GM18502 (cell line): ENCODE measurements around the gene ARIH1.

ENCODE experiments used
- ATAC-seq: cut with Tn5 transposase; IDR thresholded peaks from one replicate; pipeline ENCODE4 v1.9.1; 2021; ENCODE audit warnings: mild to moderate bottlenecking; ENCODE audit not compliant: unreplicated experiment, poor library complexity

Gene ARIH1

DNA sequence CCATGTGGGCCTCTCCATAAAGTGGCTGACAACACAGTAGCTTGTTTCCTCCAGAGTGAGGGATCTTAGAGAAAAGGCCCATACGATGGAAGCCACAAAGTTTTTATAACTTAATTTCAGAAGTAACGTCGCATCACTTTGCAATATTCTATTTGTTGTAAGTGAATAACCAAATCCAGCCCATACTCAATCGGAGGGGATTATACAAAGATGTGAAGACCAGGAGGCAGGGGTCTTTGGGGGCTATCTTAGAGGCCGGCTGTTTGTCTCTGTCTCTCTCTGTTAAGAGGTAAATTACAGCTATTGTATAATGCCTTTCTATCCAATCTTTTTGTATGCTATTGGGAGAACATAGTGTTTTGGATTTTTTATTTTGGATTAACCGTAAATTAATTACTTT lies 9.1 kb downstream of the ARIH1 start:
- ATAC-seq = no peak

GRCh38 chr15:72486144-72486543 lies 12.0 kb downstream of the ARIH1 start:
- ATAC-seq = no peak

GRCh38 chr15:72487070-72487797 lies 13.1 kb downstream of the ARIH1 start:
- ATAC-seq = no peak

- ATAC-seq = no peak
Measured at GRCh38 chr15:72488558-72488957, 14.4 kb downstream of the ARIH1 start.

- no peak for ATAC-seq
Measured at GRCh38 chr15:72489943-72490554, 15.9 kb downstream of the ARIH1 start.

GRCh38 chr15:72491768-72492167 lies 17.6 kb downstream of the ARIH1 start:
- ATAC-seq = no peak

- no peak for ATAC-seq
Measured at GRCh38 chr15:72492733-72493132, 18.6 kb downstream of the ARIH1 start.

DNA sequence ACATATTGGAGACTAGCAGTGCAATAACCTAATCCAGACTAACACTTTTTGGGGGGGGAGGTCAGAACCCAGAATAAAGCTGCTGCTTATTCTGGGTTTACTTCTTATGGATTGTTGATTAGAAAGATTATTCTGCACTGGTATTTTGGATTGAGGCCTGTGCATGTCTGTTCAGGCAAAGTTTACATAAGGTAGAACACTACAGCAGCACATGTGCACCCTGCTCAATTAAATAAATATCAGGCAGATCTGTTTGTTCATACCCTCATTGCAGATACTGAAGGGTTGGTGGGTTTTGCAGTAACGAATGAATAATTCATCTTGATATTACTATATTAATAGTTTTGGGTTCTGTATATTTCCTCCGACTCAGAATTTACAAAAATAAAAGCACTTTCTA lies 19.1 kb downstream of the ARIH1 start:
- no peak for ATAC-seq

- no peak for ATAC-seq
Measured at GRCh38 chr15:72495007-72495406, 20.9 kb downstream of the ARIH1 start.

DNA sequence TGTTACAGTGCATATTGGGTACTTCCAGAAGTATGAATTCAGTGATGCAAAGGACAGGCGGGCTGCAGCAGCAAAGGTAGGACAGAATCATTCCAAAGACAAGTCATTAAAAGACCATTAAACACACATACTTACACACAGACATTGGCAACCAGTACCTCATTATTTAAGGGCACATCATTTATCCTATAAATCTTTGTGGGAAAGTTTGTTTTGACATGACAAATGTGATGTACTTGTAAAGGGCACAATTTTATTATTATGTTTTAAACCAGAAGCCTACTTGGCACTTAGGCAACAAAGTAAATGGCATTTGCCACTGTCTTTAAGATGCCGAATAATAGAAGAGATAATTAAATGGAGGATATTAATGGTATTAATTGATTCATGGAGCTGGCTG lies 22.7 kb downstream of the ARIH1 start:
- no peak for ATAC-seq

GRCh38 chr15:72497402-72497801 lies 23.3 kb downstream of the ARIH1 start:
- no peak for ATAC-seq

- ATAC-seq = no peak
Measured at GRCh38 chr15:72502220-72502809, 28.2 kb downstream of the ARIH1 start.

- ATAC-seq = no peak
Measured at GRCh38 chr15:72503147-72503546, 29.0 kb downstream of the ARIH1 start.

DNA sequence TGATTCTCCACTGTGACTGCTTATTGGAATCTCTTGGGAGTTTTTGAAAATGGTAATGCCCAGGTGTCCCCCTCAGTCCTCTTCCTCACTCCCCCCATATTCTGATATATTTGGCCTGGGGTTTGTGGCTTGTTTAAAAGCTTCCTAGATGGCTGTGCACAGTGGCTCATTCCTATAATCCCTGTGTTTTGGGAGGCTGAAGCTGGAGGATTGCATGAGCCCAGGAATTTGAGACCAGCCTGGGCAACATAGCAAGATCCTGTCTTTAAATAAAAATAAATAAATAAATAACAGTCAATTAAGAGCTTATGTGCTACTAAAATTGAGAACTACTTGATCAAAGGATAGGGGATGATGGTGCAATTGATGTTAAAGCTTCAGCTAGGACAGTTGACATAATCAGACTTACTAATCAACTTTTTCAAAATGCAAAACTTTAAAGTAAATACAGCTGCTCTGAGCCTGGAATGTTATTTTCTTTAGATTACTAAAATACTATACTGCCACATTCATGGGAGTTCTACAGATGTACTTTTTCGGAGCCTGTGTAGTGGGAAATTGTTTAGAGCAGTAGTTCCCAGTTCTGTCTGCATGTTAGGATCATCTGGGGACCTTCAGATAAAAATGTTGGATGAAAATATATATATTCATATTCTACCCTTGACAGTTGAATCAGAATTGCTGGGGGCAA lies 33.4 kb downstream of the ARIH1 start:
- no peak for ATAC-seq

DNA sequence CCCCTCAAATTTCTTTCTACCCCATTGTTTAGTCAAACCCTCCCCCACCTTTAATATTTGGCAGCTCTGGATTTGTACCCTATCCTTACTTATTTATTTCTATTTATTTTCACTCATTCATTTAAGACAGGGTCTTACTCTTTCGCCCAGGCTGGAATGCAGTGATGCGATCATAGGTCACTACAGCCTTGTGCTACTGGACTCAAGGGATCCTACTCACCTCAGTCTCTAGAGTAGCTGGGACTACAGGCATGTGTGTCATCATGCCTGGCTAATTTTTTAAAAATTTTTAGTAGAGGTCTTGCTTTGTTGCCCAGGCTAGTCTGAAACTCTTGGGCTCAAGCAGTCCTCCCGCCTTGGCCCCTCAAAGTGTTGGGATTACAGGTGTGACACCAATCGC lies 35.4 kb downstream of the ARIH1 start:
- ATAC-seq = no peak

GRCh38 chr15:72511536-72511935 lies 37.4 kb downstream of the ARIH1 start:
- ATAC-seq = no peak

DNA sequence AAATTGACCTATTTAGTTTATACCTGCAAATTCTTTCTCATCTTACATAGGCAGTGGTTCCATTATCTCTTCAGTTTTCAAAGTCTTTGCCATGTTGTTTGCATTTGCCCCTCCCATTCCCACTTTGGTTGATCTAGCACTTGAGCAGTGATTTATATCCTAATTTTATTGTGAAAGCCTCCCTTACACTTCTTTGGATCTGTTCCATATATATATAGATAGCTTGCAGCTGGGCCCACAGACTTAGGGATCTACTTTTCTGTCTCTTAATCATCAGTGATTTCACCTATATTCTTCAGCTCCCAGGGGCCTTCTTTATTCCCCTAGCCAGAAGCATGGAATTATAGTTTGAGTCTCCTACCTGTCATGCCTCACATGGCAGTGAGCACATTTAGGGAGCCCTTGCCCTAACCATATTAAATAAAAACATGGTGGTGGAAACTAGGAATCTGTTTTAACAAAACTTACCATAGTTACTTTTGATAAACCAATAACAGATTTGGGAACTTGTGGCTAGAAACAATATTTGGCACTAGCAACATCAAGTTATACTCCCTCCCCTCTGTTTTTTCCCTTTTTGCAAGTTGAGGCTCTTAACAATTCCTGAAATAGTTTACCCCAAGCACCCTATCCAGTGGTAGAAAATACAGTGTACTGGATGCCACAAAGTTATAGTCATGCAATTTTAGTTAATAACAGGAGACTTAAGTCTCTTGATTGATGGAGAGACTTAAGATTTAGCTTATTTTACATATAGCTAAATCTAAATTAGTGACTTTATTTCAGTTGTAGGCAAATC lies 41.7 kb downstream of the ARIH1 start:
- ATAC-seq = no peak

- ATAC-seq = no peak
Measured at GRCh38 chr15:72516777-72517176, 42.6 kb downstream of the ARIH1 start.

- ATAC-seq = no peak
Measured at GRCh38 chr15:72521682-72522081, 47.6 kb downstream of the ARIH1 start.

- no peak for ATAC-seq
Measured at GRCh38 chr15:72532991-72533601, 59.0 kb downstream of the ARIH1 start.
